HEK293 (cell line): ENCODE measurements around the gene SYCP3.

Experiments
- CTCF ChIP-seq: fragments of 450-650 bp; formaldehyde crosslinking; IDR thresholded peaks from 2 replicates; pipeline ENCODE4 v1.5.1; 2016; ENCODE audit warnings: missing biosample characterization, missing genetic modification characterization
- SP2 ChIP-seq: fragments of 450-650 bp; formaldehyde crosslinking; IDR thresholded peaks from 2 replicates; pipeline ENCODE4 v1.5.1; 2016; ENCODE audit warnings: missing biosample characterization, missing genetic modification characterization
- ZNF121 ChIP-seq: fragments of 450-650 bp; formaldehyde crosslinking; IDR thresholded peaks from 2 replicates; pipeline ENCODE4 v1.5.1; 2016; ENCODE audit warnings: missing biosample characterization, missing genetic modification characterization

GRCh38 chr12:101720118-101720517, 19.1 kb downstream of the SYCP3 start:
- TF ChIP-seq SP2 (tag by site-specific recombination) (no peak), ZNF121 (tag by site-specific recombination) (no peak), CTCF (tag by site-specific recombination) (no peak)
